GM12801 (cell line): ENCODE measurements around the gene TXNL1.

ENCODE experiments used
- CTCF ChIP-seq: IDR thresholded peaks from one replicate; pipeline ENCODE4 v1.5.1; 2011; ENCODE audit warnings: control low read depth; ENCODE audit not compliant: insufficient read length; ENCODE audit errors: extremely low read depth

TXNL1 gene

GRCh38 chr18:56627991-56628390, 10.4 kb downstream of the TXNL1 start:
- no peak for TF ChIP-seq CTCF

GRCh38 chr18:56615738-56616520, 22.5 kb downstream of the TXNL1 start:
- no peak for TF ChIP-seq CTCF

- no peak for TF ChIP-seq CTCF
Observed at GRCh38 chr18:56606618-56607017, 31.8 kb downstream of the TXNL1 start.

GRCh38 chr18:56598422-56598821, 40.0 kb downstream of the TXNL1 start:
- no peak for TF ChIP-seq CTCF

DNA sequence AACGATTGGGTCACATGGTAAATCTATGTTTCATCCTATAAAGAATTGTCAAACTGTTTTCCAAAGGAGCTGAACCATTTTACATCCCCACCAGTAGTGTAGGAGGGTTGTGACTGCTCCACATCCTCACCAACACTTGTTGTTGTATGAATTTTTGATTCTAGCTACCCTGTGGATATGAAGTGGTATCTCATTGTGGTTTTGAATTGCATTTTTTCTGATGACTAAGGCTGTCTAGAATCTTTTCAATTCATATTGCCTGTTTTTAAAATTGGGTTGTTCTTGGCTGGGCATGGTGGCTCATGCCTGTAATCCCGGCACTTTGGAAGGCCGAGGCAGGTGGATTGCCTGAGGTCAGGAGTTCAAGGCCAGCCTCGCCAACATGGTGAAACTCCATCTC, 44.5 kb downstream of the TXNL1 start:
- TF ChIP-seq CTCF = no peak

DNA sequence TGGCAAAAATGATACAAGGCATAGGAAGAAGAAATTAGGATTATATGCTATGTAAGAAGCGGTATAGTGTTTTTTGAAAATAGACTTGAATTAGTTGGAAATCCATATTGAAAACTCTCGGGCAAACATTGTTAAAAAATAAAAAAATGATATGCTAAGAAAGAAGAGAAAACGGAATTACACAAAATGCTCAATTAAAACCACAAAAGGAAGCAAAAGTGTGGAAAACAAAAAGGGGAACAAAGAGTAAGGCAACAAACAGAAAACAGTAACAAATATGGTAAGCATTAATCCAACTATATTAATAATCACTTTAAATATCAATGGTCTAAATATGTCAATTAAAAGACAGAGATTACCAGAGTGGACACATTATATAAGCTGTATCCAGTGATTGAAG, 58.4 kb downstream of the TXNL1 start:
- TF ChIP-seq CTCF = no peak

- no peak for TF ChIP-seq CTCF
Observed at GRCh38 chr18:56579451-56579850, 58.9 kb downstream of the TXNL1 start.
